NCI-H1048 (cell line): ENCODE results near the gene CD164L2.

Experiments
- DNase-seq: peaks from one replicate; lab custom pipeline; 2025; lab: John Stamatoyannopoulos, UW

Gene CD164L2

GRCh38 chr1:27405074-27405473, 21.9 kb upstream of the CD164L2 start:
- no peak for DNase-seq

DNA sequence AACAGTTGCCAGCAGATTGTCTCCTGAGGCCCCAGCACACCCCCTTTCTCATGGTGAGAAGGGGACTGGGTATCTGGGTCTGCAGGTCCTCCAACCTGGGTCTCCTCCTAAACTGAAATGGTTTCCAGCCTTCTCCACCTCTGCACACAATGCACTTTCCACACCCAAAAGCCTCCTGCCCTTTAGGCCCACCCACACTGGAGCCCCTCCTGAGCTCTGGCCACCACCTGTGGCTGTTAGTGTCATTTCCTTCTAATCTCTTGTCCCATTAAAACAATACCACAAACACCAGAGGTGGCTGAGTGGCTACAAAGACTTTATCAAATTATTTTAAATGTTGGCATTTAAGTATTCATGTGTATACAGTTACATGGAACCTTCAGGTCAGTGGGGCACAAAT, 20.8 kb upstream of the CD164L2 start:
- no peak for DNase-seq

DNA sequence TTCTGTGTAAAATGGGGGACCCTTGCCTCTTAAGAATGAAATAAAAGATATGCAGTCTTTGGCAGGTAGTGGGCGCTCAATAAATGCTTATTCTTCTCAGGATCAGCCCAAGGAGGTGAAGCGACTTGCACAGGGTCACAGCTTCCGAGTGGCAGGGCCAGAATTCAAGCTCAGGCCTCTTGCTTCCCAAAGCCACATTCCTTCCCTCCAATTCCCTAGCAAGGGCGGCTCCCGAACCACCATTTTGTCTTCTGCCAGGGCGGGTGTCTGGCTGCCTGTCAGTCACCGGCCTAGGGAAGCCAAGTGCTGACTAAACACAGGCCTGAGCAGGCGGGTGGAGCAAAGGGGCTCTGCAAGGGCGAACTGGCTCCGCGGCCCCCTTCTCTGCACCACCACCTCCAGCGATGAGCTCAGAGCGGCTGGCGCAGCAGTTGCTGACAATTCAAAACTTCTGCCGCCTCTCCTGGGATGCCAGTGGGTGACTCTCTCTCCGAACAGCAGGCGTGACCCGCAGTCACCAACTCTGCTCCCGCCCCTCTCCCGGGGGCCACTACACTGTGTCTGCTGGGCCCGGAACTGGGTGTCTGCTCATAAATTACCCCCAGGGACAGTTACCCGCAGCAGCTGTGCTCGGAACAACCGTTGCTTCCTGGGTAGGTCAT, 20.1 kb upstream of the CD164L2 start:
- DNase-seq: no peak

DNA sequence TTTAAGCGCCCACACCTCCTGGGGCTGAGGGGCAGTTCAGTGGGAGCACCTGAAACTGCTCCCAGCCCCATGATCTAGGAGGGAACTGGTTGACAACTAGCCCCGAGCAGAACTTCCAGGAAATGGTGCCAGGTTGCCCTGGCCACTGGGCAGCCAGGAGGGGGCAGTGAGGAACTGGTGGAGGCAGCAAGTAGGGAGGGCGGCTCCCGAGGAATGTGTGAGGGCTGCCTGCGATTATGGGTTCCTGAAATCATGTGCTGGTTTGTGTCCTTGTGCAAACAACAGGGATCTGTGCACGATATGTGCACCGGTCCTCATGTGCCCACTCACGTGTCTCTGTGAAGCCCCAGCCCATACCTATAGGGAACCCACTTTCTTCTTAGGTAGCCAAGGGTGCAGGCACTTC, 19.2 kb upstream of the CD164L2 start:
- no peak for DNase-seq

GRCh38 chr1:27400963-27401341, 17.8 kb upstream of the CD164L2 start:
- DNase-seq: no peak

DNA sequence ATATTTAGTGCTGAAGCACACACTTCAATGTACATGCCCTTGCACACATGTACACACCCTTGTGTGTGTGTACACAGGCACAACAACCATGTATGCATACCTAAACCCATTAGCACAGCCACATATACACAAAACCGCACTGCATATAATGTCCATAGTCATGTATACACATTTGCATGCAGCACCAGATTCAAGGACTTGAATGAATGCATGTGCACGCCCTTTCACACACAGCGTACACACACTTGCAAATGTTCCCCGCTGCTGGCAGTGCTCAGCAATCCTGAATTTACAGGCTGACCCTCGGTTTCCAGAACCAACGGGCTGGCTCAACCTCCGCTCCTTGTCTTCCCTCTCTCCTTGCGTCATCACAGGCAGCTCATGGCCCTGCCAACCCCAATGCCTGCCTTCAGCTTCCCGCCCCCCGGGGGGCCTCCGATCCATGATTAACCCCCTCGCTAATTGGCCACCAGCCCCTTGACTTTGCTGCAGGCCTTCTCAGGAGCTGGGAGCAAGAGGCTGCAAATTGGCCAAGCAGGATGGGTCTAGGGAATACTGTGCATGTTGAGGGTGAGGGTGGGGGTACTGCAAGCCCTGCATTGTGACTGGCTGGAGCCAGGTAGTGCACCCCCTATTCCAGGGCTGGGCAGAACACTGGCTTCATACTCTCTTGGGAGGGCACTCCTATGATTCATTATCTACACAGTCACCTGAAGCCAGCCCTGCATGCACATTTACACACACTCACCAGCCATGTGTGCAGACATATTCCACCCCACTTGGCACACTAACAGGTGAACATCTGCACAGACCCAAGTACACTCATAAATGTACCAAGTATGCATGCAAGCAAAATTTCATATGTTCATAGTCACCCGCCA, 17.2 kb upstream of the CD164L2 start:
- DNase-seq: no peak

DNA sequence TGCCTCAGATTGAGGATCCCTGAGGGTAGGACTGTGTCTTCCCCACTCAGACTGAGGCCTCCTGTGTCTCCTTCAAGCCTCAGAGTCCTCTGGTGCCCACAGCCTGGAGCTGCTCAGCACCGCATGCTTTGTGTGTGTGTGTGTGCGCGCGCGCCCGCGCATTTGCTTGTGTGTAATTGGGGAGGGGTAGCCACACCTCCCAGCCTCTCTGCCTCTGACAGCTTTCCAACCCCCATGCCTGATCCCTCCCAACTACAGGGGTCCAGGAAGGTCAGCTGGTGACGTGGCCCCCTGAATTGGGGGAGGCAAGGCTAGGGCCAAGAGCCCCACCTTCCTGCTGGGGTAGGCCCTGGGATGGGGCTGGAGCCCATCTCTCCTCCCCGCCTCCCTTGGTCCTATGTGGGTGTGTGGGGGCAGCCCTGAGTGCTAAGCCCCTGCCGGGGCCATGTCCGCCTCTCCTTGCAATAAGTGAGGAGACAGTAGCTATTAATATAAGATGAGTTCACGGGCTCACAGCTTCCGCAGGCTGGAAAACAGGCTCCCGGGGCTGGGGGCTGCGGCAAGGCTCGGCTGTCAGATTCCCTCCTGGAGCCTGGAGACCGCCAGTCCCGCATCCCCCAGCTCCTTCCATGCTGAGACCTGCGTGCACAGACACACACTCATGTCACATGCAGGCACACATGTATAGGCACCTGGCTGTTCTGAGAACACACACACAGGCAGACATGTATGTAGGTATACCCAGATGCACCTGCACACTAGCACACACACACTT, 16.3 kb upstream of the CD164L2 start:
- DNase-seq: no peak

DNA sequence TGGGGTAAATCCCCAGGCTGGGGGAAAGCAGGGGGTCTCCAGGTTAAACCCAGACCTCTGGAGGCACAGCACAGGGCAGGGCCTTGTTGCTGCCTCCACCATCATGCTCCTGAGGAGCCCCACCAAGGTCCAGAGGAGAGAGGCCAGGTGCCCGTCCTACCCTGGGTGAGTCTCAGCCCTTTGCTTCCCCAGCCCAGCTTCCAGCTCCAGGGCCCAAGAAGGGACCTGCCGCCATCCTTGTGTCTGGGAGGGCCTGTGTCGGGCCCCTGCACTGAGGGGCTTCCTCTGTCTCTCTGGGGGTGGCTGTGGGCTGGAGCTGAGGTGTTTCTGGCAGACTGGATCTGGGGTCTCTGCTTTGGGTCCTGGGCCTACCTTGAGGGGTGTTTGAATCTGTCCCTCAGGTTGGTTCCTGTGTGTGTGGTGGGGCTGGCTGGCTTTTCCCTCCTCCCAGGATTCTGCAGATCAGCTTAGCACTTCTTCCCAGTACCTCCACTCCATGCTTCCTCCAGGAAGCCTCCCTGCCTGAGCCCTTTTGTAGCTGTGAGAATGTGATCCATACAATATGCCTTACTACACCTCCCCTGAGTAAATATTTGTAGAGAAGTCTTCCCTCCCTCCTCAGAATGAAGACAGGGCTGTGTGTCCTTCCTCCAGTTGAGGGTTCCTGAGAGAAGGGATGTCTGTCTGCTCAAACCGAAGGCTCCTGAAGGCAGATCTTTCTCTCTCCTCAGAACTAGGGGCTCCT, 15.4 kb upstream of the CD164L2 start:
- DNase-seq: no peak

DNA sequence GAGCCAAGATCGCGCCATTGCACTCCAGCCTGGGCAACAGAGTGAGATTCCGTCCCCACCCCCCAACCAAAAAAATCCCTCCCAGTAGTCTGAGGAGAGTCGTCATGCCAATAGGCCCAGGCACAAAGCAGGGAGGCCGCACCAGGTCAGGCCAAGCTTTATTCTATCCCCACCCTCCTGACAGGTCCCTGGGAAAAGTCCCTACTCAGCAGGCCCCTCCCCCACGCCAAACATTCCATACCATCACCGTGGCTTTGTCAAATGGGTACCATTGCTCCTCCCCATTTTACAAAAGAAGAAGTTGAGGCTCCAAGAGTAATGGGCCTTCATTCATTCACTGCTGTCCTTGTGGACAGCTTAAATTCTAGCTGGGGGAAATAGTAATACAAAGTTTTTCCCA, 14.6 kb upstream of the CD164L2 start:
- DNase-seq: no peak

DNA sequence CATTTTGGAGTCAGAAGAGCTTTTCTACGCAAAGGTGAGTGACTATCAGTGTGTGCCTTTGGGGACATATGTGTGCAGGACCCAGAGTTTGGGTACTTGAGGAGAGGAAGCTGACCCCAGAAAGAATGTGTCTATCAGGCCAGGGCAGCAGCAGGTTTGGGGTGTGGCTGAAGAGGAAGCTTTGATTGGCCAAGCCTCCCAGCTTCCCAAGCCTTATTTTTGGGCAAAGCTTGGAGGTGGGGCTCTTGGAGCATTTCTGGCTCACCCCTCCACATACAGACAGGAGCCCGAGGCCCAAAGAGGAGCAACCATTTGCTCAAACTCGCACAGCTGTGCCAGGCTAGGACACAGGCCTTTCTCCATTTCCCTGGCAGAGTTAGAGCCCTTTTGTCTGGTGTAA, 14.0 kb upstream of the CD164L2 start:
- DNase-seq: no peak

- peak; percentile 42 for DNase-seq
Measured at GRCh38 chr1:27395441-27396195, 12.5 kb upstream of the CD164L2 start.

GRCh38 chr1:27394925-27395324, 11.8 kb upstream of the CD164L2 start:
- no peak for DNase-seq

GRCh38 chr1:27394282-27394658, 11.1 kb upstream of the CD164L2 start:
- DNase-seq: no peak

GRCh38 chr1:27393641-27394281, 10.6 kb upstream of the CD164L2 start:
- no peak for DNase-seq

DNA sequence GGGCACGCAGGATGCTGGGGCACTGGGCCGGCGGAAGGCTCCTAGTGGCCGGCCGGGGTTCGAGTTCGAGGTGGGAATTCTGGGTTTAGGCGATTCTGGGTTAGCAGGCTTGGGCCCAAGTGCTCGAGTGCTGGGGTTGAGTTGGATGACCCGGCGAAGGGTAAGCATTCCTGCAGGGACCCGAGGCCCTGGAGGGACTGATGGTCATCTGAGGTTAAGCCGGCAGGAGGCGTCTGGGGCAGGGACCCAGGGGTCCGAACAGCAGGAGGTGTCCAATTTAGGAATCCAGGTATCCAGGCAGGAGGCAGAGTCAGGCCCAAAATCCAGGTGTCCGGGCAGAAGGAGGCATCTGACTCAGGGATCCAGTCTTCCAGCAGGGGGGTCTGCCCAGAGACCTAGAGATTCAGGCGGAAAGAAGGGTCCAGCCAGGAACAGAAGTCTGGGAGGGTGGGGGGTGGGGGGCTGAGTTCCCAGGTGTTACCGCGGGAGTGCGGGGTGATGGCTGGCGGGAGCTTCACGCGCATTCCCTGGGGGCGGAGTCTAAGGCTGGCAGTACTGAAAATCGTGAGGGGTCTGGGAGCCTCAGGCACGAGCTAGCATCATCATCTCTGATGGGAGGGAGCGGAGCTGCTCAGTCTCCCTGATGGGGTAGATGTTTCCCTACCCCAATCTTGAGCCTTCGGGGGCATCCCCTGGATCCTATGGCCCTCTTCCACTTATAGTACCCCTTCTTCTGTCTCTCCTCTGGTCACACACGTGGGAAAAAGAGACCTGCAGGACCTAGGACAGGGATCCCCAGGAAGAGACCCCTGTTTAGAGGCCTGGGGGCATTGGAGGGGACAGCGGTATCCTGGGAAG, 9.9 kb upstream of the CD164L2 start:
- no peak for DNase-seq

GRCh38 chr1:27392096-27392777, 9.1 kb upstream of the CD164L2 start, which contains the start of gene GPR3:
TSS of gene GPR3 (plus strand) at chr1:27392622. CDS start at chr1:27393799, 1,177 bp downstream.
- DNase-seq: peak; percentile 72

DNA sequence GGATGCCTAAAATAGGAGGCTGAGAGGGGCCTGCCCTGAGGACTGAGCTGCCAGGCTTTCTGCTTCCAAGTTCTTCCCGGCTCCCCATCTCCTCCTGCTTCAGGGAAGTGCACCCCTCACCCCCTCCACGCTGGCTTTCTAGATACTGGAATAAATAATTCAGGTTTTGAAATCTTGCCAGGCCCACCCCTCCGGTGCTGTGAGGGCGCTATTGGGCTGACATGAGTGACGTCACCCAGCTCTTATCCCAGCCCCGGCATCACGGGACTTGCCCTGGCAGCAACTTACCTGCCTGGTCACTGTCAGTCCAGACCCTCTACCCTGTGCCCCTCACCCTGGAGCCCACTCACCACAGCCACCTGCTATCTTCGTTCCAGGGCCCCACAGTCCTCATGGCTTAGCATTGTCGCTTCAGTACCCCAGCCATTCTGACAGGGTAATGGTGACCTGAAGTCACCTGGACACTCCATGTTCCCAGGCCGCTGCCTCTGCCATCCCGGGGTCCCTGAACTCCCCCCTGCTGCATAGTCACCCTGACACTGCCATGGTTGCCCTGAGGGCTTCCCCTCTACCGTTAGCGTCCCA, 8.5 kb upstream of the CD164L2 start:
- peak; percentile 22 for DNase-seq

DNA sequence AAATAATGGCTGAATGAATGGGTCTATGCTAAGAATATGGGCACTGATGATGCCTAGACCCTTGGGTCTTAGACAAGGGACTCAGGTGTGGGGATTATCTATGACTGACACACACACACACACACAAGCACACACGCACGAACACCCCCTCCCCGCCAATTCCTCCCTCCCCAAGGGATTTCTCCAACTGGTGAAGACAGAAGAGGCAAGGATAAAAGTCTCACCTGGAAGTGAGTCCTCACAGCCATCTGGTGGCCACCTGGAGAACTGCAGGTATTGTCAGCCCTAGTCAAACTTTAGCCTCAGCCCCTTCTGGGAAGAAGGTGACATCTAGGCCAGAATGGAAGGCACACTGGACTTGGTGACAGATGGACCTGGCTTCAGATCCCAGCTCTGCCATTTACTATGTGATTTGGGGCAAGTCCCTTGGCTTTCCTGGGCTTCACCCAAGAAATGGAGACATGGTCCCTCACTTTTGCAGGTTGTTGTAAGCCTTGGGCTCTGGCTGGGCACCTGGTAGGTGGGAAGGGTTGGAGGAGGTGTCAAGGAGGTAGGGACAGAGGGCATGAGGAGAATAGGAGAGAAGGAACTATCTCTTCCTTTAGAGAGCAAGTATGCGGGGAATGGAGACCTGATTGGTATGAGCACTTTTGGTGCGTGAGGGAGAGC, 5.3 kb upstream of the CD164L2 start:
- DNase-seq: no peak
